ENCODE data around the gene ARL10.

The ARL10 gene

GRCh38 chr5:176394096-176394495 lies 28.8 kb downstream of the ARL10 start:
- POLR2A ChIA-PET: interaction anchor here (1.0 to 1.3 kb wide), 2 partner anchors 11 to 32 kb away, joined by 3 to 4 read pairs; partner anchors contain the start of gene KIAA1191
- 0 out of 2 replicates have a peak, but pooled peaks cover 3% of the 10 kb centered on the region for H3K4me1 ChIP-seq (ENCODE audit: control insufficient read depth, insufficient read depth, low read length)
- peaks cover 0 to 52% of the 10 kb centered on the region in 2 experiments; a peak in 2 of 3 replicates for H3K36me3 ChIP-seq (ENCODE audit: control insufficient read depth in 2 of 2, insufficient read depth in 1 of 2, low read length in 2 of 2)
- no peak overlapping the region for H3K4me3 ChIP-seq (ENCODE audit: low read depth, low read length)
- CTCF ChIA-PET: interaction anchor here (0.6 to 1.4 kb wide), 2 partner anchors 15 to 54 kb away, joined by 3 to 5 read pairs; no protein-coding TSS in a partner anchor
- TF ChIP-seq ZFP3 (tag by site-specific recombination; IDR thresholded peaks at IDR 0.05; ENCODE audit: low read depth): no peak
- TF ChIP-seq ZNF221 (tag by site-specific recombination; IDR thresholded peaks at IDR 0.05; ENCODE audit: borderline replicate concordance): no peak
- TF ChIP-seq ZNF670 (tag by site-specific recombination; IDR thresholded peaks at IDR 0.05; ENCODE audit: low read depth): no peak
- no peak for TF ChIP-seq ZNF335 (tag by site-specific recombination; conservative IDR thresholded peaks at IDR 0.05)
- TF ChIP-seq, protein P1, sequence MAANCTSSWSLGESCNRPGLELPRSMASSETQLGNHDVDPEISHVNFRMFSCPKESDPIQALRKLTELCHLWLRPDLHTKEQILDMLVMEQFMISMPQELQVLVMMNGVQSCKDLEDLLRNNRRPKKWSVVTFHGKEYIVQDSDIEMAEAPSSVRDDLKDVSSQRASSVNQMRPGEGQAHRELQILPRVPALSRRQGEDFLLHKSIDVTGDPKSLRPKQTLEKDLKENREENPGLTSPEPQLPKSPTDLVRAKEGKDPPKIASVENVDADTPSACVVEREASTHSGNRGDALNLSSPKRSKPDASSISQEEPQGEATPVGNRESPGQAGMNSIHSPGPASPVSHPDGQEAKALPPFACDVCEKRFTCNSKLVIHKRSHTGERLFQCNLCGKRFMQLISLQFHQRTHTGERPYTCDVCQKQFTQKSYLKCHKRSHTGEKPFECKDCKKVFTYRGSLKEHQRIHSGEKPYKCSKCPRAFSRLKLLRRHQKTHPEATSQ (tag by site-specific recombination; IDR thresholded peaks at IDR 0.05): no peak
- no peak for TF ChIP-seq ZNF132 (tag by site-specific recombination; IDR thresholded peaks at IDR 0.05; ENCODE audit: borderline replicate concordance)
- no peak for TF ChIP-seq ELK4 (IDR thresholded peaks at IDR 0.05; ENCODE audit: borderline replicate concordance, low read depth, low read length)
- TF ChIP-seq ZNF114 (tag by site-specific recombination; IDR thresholded peaks at IDR 0.05): no peak
- TF ChIP-seq ZBTB26 (tag by site-specific recombination; optimal IDR thresholded peaks at IDR 0.05): no peak
- TF ChIP-seq, protein P2, sequence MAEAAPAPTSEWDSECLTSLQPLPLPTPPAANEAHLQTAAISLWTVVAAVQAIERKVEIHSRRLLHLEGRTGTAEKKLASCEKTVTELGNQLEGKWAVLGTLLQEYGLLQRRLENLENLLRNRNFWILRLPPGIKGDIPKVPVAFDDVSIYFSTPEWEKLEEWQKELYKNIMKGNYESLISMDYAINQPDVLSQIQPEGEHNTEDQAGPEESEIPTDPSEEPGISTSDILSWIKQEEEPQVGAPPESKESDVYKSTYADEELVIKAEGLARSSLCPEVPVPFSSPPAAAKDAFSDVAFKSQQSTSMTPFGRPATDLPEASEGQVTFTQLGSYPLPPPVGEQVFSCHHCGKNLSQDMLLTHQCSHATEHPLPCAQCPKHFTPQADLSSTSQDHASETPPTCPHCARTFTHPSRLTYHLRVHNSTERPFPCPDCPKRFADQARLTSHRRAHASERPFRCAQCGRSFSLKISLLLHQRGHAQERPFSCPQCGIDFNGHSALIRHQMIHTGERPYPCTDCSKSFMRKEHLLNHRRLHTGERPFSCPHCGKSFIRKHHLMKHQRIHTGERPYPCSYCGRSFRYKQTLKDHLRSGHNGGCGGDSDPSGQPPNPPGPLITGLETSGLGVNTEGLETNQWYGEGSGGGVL (tag by site-specific recombination; IDR thresholded peaks at IDR 0.05): no peak
- no peak for TF ChIP-seq ZNF555 (tag by site-specific recombination; conservative IDR thresholded peaks at IDR 0.05)
- no peak for TF ChIP-seq KLF1 (tag by site-specific recombination; IDR thresholded peaks at IDR 0.05)
- TF ChIP-seq ZNF48 (tag by site-specific recombination; IDR thresholded peaks at IDR 0.05): no peak
- no peak for TF ChIP-seq ZFHX2 (tag by site-specific recombination; conservative IDR thresholded peaks at IDR 0.05)
- TF ChIP-seq, protein P3, sequence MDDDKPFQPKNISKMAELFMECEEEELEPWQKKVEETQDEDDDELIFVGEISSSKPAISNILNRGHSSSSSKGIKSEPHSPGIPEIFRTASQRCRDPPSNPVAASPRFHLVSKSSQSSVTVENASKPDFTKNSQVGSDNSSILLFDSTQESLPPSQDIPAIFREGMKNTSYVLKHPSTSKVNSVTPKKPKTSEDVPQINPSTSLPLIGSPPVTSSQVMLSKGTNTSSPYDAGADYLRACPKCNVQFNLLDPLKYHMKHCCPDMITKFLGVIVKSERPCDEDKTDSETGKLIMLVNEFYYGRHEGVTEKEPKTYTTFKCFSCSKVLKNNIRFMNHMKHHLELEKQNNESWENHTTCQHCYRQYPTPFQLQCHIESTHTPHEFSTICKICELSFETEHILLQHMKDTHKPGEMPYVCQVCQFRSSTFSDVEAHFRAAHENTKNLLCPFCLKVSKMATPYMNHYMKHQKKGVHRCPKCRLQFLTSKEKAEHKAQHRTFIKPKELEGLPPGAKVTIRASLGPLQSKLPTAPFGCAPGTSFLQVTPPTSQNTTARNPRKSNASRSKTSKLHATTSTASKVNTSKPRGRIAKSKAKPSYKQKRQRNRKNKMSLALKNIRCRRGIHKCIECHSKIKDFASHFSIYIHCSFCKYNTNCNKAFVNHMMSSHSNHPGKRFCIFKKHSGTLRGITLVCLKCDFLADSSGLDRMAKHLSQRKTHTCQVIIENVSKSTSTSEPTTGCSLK (tag by site-specific recombination; IDR thresholded peaks at IDR 0.05): no peak
- H3K9me3 ChIP-seq (ENCODE audit: control insufficient read depth, insufficient read depth, low read depth, low read length): no peaks in the 10 kb centered on the region
- H3K27ac ChIP-seq (ENCODE audit: extremely low read depth, low read depth, low read length): no peak overlapping the region

Measured in HEK293 (cell line).